GM12875 (cell line): Measurements from ENCODE around the gene PIP5K1B.
"Not testable (repeated sequence)": the region's sequence is repeated elsewhere in the genome, so short reads cannot be mapped to it uniquely, and the experiment has no call there.

Source experiments
- H3K4me3 ChIP-seq: one replicate; pipeline ENCODE4 v1.5.1; 2011; ENCODE audit warnings: low read depth, low read length, control low read depth
- TF ChIP-seq, protein P1 (sequence below): IDR thresholded peaks from 2 replicates; pipeline ENCODE4 v1.5.1; 2011; ENCODE audit warnings: low read depth, mild to moderate bottlenecking, control low read depth, inconsistent platforms, low read length, moderate library complexity, borderline replicate concordance; ENCODE audit not compliant: insufficient read depth

The PIP5K1B gene

DNA sequence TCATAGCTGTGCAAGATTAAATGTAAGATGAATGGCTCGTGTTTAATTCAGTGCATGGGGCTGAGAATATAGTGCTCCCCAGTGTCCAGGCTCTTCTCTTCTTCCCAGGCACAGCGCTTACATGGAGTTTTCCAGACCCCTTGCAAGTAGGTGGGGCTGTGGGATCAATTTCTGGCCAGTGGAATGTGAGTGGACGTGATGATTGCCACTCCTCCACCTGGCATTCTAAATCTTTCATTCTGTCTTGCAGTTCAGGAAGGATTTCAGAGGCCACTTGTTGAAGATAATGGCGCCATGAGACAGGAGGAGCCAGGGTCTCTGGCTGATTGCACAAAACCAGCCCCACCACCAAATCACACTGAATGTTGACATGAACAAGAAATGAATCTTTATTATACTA is 7.2 kb upstream of the PIP5K1B start:
- H3K4me3 ChIP-seq: no peak overlapping the region
- TF ChIP-seq, protein P1, sequence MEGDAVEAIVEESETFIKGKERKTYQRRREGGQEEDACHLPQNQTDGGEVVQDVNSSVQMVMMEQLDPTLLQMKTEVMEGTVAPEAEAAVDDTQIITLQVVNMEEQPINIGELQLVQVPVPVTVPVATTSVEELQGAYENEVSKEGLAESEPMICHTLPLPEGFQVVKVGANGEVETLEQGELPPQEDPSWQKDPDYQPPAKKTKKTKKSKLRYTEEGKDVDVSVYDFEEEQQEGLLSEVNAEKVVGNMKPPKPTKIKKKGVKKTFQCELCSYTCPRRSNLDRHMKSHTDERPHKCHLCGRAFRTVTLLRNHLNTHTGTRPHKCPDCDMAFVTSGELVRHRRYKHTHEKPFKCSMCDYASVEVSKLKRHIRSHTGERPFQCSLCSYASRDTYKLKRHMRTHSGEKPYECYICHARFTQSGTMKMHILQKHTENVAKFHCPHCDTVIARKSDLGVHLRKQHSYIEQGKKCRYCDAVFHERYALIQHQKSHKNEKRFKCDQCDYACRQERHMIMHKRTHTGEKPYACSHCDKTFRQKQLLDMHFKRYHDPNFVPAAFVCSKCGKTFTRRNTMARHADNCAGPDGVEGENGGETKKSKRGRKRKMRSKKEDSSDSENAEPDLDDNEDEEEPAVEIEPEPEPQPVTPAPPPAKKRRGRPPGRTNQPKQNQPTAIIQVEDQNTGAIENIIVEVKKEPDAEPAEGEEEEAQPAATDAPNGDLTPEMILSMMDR: no peak

DNA sequence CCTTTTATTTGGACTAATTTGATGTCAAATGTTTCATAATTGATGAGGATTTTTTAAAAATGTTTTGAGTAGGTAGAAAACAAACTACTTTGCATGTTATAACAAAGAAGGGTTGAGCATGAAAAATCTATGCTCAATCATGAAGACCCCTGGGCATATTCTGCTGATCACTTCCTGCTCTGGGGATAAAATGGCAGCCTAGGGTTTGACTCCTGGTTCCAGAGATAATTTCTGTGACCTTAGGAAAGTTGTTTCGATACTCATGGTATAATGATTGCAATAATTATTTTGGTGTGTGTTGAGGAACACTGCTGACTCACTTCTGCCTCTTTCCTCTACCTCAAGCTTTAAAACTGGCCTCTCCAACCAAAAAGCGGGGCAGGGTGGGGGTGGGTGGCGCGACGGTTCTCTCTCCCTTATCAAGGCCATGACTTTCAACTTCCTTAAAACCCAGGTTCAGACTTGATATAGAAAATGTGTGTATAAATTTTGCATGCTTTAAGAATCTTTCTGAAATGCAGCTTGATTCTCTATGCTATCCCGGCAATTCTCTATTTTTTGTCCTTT is 6.0 kb upstream of the PIP5K1B start:
- no peak overlapping the region for H3K4me3 ChIP-seq

DNA sequence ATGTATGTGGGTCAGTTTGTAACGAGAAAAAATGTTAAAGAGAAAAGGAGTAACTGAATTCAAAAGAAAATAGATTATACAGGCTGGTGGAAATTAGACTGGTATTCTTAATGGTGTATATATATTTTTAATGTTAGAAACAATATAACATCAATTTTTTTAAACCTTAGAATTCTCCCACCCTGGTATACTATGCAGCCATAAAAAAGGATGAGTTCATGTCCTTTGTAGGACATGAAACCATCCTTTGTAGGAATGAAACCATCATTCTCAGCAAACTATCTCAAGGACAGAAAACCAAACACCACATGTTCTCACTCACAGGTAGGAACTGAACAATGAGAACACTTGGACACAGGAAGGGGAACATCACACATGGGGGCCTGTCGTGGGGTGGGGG is 5.4 kb upstream of the PIP5K1B start:
- not testable (repeated sequence) for H3K4me3 ChIP-seq

More for the DNA sequence above, 6.0 kb upstream of the PIP5K1B start:
- TF ChIP-seq, protein P1: no peak

DNA sequence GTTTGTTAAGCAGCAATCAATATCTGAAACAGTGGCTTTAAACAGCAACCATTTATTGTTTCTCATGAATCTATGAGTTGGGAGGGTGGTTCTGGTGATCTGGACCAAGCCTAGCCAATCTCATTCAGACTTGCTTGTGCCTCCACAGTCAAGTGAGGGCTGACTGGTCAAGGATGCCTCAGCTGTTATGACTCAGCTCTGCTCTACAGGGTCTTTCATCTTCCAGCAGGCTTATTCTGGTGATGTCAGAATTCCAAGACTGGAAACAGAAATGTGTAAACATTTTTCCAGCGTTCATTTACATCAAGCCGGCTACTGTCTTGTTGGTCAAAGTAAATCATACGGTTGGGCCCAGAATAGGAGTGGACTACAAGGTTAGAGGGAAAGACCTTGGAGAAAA is 2.5 kb upstream of the PIP5K1B start:
- no peak overlapping the region for H3K4me3 ChIP-seq
- TF ChIP-seq, protein P1: no peak

DNA sequence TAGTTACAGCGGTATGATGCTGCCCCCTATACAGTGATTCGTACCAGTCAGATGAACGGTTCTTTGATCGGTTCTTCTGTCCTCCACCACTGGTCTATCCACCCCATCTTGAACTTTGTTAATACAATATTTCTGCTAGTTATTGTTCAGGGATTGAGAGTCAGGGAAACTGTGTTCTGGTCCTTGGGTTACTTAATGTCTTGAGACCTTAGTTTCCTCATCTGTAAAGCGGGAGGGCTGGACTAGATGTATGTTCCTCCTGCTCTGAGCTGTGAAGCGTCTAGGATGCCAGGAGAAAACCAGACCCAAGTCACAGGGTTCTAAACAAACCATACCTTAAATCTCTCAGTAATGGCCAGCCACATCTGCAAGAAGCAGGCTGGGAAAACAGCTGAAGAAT is 1.4 kb upstream of the PIP5K1B start:
- no peak overlapping the region for H3K4me3 ChIP-seq

DNA sequence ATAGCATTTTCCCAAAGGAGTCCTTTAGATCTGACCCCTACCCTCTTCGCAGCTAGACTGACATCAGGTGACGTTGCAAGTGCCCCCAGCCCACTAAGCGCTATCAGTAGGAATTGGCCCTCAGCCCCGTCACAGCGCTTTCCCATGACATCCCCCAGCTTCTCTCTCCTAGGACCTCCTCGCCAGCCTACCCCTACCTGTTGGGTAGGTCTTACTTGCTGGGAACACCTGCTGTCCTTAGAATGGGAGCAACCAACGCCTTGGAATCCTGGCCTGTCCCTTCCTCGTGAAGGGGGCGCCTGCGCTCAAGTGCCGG is 584 bp upstream of the PIP5K1B start:
- H3K4me3 ChIP-seq: peak overlapping the region; percentile 91
- TF ChIP-seq, protein P1: no peak

More for the DNA sequence above, 1.4 kb upstream of the PIP5K1B start:
- TF ChIP-seq, protein P1: no peak

DNA sequence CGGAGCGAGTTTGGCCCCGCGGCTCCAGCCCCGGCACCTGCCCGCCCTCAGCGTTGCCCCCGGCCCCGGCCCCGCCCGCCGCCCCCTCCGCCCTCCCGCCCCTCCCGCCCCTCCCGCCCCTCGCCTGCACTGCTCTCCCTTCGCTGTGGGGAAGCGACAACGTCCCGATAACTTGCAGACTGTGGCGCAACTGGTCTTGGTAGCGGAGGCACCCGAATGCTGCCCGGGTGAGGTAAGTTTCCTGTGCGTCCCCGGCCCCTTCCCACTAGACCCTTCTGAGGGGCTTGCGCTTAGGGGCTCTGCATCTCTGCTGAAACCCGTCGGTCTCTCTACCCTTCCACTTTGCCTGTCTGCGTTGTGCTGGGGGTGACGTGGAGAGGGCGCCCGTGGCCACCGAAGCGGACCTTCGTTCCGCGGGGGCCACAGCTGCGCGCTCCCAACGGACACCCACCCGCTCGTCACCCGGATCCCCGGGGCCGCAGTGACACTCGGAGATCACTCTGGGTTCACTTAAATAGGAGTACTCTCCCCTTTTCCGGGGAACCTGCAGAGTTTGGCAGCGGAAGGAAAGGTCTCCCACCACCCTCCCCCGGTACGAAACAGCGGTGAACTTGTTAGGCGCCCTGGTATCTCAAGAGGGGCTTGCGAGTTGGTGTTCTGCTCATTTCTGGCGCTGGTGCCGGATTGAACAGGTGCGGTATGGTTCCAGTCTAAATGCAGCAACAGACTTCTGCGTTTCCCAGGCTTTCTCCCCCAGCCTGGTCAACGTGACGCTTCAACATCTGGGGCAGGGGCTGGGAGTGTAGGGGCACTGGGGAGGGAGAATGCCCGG is 707 bp downstream of the PIP5K1B start:
- H3K4me3 ChIP-seq: peak overlapping the region; percentile 91
- TF ChIP-seq, protein P1: no peak; the same call in 1 of the 2 replicates
